ENCODE data around the gene ACOT7.

- TF ChIP-seq, protein P1, sequence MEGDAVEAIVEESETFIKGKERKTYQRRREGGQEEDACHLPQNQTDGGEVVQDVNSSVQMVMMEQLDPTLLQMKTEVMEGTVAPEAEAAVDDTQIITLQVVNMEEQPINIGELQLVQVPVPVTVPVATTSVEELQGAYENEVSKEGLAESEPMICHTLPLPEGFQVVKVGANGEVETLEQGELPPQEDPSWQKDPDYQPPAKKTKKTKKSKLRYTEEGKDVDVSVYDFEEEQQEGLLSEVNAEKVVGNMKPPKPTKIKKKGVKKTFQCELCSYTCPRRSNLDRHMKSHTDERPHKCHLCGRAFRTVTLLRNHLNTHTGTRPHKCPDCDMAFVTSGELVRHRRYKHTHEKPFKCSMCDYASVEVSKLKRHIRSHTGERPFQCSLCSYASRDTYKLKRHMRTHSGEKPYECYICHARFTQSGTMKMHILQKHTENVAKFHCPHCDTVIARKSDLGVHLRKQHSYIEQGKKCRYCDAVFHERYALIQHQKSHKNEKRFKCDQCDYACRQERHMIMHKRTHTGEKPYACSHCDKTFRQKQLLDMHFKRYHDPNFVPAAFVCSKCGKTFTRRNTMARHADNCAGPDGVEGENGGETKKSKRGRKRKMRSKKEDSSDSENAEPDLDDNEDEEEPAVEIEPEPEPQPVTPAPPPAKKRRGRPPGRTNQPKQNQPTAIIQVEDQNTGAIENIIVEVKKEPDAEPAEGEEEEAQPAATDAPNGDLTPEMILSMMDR (IDR thresholded peaks at IDR 0.05), result no peak
- TF ChIP-seq POLR2A (IDR thresholded peaks at IDR 0.05) (no peak), POLR2AphosphoS5 (IDR thresholded peaks at IDR 0.05; ENCODE audit: insufficient read depth in 1 of 2, low read depth in 1 of 2) (no peak)
These were observed 122.6 kb downstream of the ACOT7 start for GRCh38 chr1:6271006-6271405.
